GM21528 (cell line): ENCODE data around the gene COMMD1.
"Not testable (repeated sequence)": the region's sequence is repeated elsewhere in the genome, so short reads cannot be mapped to it uniquely, and the experiment has no call there.

Source experiments
- ATAC-seq: cut with Tn5 transposase; IDR thresholded peaks from one replicate; pipeline ENCODE4 v1.9.1; 2021; ENCODE audit warnings: mild to moderate bottlenecking, moderate library complexity; ENCODE audit not compliant: unreplicated experiment, low FRiP score

Gene COMMD1

DNA sequence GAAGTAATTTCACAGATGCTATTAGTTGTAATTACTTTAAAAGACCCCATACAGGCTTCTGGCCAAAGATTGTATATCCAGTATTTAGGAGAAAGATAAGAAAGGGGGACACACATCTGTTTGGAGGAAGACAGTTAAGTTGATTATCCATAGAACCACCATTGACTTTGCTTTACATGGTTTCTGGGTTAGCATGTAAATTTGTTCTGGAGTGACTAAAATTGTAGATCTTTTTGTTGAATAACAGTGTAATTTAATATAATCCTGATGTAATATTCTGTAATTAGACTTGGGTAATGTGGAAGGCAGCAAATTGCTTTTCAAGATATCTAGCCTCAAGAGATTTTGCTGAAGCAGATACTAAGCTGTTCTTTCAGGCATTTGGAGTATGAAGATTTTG lies 17.2 kb downstream of the COMMD1 start:
- no peak for ATAC-seq

DNA sequence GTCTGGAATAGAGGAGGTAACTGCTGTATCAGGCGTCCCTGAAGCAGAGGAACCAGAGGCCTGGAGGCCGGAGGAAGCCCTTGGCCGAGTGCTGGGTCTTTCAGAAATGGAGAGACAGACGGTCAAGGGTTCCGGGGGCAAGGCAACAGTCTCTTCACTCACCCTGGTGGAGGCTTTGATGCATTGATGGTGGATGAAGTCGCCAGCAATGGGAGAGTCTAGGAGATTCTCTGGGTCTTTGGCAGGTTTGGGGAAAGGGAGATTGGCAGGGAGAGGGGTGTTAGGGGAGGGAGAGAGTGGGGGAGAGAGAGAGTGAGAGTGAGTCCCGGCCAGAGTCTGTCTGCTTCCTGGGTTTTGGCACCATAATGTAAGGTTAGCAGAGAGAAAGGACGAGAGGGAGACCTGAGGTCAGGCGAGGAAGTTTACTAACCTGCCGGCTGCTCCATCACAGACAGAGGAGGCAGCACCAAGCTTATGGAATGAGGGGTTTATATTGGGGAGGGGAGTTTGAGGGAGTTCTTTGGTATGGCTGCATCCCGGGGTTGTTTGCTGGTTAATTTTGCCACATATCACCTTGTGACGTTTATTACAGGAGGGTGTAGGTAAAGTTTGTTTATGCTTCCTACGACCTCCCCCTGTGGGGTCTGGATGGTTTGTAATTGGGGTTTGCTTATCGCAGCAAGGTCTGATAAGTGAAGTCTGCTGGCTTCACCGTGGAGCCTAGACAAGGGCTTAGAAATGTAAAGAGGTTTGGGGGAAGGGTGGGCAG lies 19.6 kb downstream of the COMMD1 start:
- ATAC-seq, result no peak

DNA sequence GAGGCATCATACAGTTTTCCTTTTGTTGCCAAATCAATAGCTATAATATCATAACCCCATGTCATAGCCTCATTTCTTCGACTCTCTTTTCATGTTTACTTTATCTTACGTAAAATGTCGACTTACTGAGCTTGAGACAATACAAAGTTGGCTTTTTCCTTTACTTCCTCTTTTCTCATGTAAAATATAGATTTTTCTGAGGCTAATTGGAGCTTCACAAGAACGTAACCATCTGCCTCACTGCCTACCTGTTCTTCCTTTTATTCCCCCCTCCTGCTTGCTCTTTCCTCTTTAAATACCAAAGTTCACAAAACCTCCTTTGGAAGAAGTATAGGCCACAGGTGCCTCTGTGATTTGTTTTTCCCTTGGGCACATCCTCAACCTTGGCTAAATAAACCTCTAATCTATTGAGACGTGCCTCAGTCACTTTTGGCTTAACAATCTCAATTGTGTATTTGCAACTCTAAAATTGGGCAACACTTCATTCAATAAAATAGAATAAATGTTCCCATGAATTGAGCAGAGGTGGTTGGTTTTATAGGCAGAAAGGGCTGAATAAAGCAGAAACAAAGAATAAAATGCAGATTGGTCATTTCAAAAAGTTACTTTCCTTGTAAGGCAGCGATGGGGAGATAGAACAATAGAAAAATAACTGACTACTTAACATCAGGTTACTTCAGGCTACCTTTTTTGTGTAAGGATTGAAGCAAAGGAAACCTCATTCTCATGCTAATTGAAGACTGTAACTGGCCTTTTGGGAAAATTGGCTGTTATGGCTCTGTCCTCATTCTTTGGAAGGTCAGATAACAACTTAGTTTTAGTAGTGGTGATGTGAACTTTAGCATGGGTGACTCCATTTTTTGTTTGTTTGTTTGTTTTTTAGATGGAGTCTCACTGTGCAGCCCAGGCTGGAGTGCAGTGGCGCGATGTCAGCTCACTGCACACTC lies 21.3 kb downstream of the COMMD1 start:
- no peak for ATAC-seq

DNA sequence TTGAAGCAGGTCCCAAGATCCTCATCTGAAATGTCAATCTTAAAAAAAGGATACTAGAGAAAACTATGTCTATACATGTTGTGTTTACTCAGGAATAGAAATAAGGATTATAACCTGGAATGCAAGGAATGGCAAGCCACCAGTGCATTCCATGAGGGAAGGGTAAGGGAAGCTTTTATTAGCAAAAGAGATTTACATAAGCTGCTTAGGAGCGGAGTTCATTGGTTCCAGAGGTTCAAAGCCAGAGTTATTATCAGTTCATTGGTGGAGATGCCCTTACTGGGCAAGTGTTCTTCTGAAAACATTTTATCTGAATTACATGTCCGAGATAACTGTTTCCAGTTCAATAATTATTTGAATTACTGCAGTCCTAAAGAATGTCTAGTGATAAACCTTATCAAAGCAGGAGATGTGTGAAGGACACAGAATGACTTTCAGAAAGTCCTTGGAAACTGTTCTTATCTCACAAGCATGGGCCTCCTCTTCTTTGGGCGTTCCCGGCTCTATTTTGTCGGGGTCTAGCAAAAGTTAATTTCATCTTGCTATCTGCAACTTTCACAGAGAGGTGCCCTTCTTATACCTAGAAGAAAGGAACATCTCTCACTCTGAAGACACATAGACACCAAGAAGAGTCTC lies 23.5 kb downstream of the COMMD1 start:
- ATAC-seq, result no peak

DNA sequence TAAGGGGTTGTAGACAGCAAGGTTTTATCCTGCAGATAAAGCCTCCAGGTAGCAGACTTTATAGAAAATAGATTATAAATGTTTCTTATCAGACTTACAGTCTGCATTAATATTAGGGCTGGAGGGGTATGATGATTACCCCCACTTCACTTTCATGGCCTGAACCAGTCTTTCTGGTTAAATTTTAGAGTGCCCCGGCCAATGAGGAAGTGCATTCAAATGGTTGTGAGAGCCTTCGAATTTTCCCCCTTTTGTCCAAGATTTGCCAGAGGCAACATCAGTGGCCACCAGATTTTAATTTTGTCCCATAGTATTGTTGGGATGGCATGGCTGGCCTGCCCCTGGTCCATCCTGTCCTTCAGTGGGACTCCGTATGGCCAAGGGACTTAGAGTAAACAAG lies 31.6 kb downstream of the COMMD1 start:
- ATAC-seq, result no peak

DNA sequence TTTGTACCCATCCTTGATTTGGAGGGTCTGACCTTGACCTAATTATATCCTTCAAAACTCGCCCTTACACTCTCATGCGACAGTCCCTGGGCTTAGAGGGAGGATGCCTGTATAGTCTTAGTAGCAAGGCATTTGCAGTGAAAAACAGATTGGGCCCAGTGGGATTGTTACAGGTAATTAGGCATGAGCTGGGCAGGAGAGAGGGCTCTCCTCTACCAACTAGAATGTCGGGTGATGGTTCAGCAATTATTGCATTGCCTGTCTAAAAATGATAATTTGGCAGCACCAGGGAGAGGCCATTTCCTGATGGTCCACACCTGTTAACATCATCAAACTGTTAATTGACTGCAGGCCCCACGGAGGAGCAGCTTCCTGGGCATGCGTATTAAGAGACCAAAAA lies 32.4 kb downstream of the COMMD1 start:
- no peak for ATAC-seq

DNA sequence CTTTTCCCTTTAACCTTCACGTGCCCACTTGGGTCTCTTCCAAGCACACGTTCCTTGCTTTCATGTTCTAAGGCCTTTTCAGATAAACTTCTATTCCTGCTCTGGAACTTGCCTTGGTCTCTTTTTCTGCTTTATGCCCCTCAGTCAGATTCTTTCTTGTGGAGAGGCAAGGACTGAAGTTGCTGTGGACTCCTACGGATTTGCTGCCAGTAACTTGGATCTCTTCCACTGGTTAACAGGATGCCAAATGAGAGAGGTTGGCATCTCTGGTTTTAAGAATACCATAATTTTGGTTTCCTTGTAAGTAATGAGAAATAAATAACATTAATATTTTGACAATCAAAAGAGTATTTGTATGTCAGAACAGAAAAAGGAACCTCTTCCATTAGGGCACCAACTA lies 33.0 kb downstream of the COMMD1 start:
- no peak for ATAC-seq

DNA sequence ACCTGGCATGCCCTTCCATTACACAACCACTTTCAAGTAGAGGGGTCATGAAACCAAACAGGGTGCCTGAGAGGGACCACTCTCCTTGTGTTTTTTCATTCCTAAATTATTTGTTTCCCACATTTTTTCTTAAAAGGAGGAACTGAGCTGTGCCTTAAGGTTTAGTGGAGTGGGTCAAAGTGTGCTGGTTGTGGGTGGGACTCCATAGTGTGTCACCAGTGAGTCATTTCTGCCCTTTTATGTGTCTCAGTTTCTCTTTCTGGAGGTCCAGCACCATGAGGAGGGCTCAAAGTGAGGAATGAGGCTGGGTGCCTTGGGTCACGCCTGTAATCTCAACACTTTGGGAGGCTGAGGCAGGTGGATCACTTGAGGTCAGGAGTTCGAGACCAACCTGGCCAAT lies 37.8 kb downstream of the COMMD1 start:
- no peak for ATAC-seq

DNA sequence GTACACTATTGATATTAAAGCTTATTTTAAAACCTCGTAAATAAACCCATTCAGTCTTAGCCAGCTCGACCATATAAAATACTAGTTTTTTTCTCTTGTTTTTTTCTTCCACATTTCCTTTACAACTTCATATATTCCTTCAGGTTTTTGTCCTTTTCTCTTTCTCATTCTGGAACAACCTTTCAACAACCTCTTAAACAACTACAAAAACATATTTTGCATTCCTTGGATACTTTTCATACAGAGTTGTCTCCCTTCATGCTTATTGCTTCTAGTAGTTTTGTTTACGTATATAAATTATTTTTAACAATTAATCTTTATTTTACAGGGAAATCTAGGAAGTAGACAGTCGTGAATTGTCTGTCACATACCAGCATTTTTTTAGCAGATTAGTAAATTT lies 41.2 kb downstream of the COMMD1 start:
- ATAC-seq, result no peak

DNA sequence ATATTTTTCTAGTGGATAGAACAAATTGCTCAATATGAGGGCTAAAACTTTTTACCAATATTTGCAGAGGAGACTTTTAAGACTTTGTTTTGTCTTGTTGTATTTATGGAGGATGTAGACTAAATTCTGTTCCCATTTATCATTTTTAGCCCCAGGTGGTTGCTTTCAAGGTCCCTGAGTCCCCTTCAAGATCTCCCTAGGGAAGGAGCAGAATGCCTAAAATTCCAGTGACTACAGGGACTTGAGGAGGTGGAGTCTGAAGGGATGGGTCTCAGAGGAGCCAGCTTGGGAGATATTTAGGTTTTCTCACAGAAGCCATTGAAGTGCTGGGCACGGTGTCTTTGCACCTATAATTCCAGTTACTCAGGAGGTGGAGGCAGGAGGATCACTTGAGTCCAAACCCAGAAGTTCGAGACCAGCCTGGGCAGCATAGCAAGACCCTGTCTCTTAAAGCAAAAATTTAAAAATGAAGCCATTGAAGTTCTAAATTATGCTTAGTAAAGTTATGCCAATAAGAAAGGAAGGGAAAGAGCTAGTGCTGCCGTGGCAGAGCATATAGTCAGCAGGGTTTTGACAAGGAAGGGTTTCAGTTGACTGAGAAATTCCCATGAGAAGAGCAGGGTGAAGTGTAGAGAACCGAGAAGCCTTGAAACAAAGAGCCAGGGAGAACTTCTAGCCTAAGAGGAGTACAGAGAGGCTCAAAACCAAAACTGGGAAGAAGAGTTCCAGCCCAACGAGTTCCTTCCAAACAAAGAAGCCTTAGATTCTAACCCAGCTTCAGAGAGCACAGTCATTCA lies 43.4 kb downstream of the COMMD1 start:
- no peak for ATAC-seq

DNA sequence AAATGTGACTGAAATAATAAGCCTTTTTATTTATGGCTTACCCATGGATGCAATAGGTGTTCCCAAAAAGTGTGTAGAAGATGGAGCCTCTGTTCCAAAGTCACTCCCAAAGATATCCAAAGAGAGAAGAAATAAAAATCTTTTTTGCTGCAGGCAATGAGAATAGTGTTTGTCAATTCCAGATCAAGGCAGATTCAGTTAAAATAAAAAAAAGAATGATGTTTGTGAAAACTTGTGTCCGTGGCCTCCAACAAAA lies 43.9 kb downstream of the COMMD1 start:
- ATAC-seq, result no peak

DNA sequence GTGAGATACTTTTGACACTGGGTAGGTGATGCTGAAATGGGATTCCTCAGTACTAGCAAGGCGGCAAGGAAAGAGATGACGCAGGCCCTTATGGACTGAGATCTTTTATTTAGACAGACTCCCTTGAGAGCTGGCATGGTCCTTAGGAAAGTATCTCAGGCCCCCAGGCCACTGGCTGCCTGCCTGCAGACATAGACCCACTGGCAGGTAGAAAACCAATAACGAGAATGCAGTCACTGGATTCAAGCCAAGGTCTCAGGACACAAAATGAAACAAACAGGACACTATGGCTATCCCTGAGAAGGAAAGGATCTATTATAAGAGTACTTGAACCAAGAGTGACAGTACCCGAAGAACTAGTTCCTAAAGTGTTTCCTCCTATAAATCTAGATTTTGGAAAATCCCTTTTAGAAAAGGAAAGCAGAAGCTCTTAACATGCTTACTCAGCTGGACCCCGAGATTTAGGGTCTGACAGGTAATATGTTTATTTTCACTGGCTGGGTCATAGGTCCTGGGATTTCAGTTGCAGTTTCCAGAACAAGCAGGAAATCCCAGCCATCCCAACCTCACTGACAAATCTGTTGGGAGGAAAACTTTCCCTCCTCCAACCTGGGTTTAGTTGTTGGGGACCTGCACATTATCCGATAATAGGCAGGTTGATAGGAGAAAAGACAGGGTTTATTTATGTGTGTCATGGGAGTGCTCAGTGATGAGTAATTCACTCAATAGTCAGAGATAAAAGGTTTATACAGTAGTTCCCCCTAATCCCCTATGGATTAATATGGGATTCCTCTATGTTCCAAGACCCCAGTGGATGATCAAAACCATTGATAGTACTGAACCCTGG lies 44.5 kb downstream of the COMMD1 start:
- ATAC-seq, result no peak

DNA sequence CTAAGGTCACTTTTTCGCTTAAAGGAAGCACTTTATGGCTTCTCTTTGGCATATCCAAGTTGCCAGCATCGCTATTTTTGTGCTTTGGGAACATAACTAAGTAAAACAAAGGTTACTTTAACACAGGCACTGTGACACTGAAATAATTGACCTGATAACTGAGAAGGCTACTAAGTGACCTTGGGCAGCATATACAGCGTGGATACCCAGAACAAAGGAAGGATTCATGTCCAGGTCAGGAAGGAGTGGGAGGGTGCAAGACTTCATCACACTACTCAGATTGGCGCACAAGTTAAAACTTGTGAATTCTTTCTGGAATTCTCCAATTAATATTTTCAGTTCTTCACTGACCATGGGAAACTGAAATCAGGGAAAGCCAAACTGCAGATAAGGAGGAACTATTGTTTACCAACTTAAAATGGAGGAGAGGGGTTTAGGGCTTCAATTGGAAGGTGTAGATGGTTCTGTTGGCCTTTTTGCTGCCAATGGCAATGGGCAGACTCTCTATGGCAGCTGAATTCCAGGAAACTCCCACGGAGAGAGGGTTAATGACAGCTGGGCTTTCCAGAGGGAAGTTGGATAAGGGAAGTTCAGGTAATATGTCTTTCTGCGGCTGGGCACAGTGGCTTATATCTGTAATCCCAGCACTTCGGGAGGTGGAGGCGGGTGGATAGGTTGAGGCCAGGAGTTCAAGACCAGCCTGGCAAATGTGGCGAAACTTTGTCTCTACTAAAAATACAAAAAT lies 45.3 kb downstream of the COMMD1 start:
- ATAC-seq, result no peak

DNA sequence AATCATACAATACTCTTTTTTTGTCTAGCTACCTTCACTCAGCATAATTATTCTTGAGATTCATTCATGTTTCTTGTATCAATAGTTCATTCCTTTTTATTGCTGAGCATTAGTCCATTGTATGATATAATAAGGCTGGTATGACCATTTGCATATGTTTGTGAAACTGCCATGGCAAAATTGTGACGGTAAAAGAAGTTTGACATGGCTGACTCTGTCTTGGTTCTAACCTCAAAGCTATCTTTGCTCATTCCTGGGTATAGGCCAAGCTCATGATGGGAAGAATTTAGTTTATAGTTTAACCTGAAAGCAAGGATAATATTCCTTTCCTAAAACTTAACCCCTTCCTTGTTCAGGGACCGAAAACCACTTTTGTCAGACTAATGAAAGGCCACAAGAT lies 46.4 kb downstream of the COMMD1 start:
- no peak for ATAC-seq

DNA sequence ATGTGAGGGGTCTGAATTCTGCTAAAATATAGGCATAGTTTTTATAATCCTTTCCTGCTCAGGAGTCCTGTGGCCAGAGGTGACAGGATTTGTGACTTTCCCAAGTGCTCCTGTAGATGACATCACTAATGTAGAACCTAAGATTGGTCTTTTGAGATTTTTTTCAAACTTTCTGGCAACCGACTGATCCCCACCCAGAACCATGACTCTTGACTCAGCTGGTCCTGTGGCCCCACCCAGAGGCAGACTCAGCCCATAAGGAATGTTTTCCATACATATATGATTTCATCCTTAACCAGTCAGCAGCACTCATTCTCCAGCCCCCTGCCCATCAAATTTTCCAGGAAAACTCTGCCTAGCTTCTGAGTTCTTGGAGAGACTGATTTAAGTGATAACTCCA lies 46.8 kb downstream of the COMMD1 start:
- no peak for ATAC-seq

DNA sequence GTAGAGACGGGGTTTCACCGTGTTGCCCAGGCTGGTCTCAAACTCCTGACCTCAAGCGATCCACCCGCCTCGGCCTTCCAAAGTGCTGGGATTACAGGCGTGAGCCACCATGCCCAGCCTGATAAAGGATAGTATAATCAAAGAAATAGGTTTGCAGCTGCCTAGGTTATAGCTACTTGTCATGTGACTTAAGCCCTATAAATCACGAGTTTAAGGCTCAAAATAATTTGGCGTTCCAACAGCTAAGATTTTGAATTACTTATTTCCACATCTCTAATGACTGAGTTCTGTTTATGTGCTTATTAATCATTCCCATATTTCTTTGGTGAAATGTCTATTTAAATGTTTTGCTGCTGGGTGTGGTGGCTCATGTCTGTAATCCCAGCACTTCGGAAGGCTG lies 49.4 kb downstream of the COMMD1 start:
- not testable (repeated sequence) for ATAC-seq

DNA sequence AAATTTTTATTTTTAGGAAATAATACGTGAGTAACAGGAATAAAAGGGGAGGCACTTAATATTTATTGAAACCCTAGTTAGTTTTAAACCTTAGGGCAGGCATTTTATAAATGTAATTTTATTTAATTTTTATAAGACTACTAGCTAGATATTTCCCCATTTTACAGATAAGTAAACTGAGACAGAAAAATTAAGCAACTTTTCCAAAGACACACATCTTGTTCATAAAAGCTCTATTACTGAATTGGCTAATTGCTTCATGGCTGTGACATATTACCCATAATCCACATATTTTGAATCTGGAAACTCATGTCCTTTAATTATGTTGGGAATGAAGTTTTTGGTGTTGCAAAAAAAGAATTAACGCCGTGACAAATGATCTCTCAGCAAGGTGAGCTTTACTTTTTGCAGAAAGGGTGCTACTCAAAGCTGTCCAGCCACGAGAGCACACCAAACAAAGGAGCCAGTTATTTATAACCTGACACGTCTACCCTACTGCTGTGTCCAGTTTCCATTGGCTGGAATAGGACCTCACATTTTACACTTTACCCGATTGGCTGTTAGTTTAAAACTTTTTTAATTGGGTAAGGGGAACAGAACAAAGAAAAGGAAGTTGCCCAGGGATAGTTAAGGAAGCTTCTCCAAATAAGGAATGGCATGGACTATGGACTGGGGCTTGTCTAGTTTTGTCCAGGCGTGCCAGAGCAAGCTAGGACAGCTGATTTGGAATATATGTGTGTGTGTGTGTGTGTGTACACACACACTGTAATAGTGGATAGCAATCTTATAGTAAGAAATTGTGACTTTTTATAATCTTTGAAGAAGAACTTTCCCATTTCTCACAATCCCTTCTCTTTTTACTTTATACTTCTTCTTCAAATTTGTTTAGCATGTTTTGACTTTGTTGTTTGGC lies 54.2 kb downstream of the COMMD1 start:
- ATAC-seq, result no peak

DNA sequence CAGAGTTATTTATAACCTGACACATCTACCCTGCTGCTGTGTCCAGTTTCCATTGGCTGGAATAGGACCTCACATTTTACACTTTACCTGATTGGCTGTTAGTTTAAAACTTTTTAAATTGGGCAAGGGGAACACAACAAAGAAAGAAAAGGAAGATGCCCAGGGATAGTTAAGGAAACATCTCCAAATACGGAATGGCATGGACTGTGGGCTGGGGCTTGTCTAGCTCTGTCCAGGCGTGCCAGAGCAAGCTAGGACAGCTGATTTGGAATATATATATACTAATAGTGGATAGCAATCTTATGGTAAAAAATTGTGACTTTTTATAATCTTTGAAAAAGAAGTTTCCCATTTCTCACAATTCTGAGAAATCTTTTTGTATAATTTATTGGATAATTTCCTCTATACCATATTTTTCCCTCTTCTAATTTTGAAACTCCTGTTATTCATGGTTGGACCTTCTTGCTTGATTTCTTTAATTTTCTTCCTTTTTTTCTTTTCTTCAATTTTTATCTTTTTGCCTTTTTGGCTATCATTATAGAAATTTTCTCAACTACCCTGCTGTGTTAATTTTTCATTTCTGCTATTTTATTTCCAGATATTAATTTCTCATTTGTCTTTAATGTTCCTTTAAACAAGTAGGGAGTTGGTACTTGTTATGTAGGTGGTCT lies 55.9 kb downstream of the COMMD1 start:
- no peak for ATAC-seq
